Chondrocyte (in vitro differentiated cells): ENCODE data around the gene POC1B. TPM values are rescaled to one million over a fixed set of nuclear protein-coding genes. Genes with fewer than 3 reads are reported as not detected.

Experiments used
- DNase-seq: peaks from one replicate; pipeline ENCODE4 v3.0.0; 2021; ENCODE audit warnings: mixed read lengths, low spot score
- H3K27ac Mint-ChIP-seq: one replicate; pipeline ENCODE4 v1.8.0; 2021; ENCODE audit warnings: mild to moderate bottlenecking, moderate library complexity, mixed read lengths; ENCODE audit not compliant: unreplicated experiment
- H3K27me3 Mint-ChIP-seq: 2 replicates; pipeline ENCODE4 v1.8.0; 2021; ENCODE audit warnings: low read depth, mixed read lengths
- H3K36me3 Mint-ChIP-seq: 2 replicates; pipeline ENCODE4 v1.8.0; 2021; ENCODE audit warnings: low read depth, mixed read lengths
- H3K4me1 Mint-ChIP-seq: 2 replicates; pipeline ENCODE4 v1.8.0; 2021; ENCODE audit warnings: low read depth, mild to moderate bottlenecking, mixed read lengths
- H3K4me3 Mint-ChIP-seq: one replicate; pipeline ENCODE4 v1.8.0; 2021; ENCODE audit warnings: mild to moderate bottlenecking, moderate library complexity, mixed read lengths; ENCODE audit not compliant: unreplicated experiment
- H3K9me3 Mint-ChIP-seq: 2 replicates; pipeline ENCODE4 v1.8.0; 2021; ENCODE audit warnings: low read depth, mixed read lengths
- CTCF ChIP-seq: fragments of 200-600 bp; sonication (generic); IDR thresholded peaks from 2 replicates; pipeline ENCODE4 v1.5.0; 2021; ENCODE audit warnings: antibody characterized with exemption, mild to moderate bottlenecking, moderate library complexity
- total RNA-seq: library from RNA; stranded (reverse); gene quantifications from 3 replicates; pipeline ENCODE4 v1.2.1, GENCODE V29; 2021

The POC1B gene
- total RNA-seq, 1 donor from 2014 or later: 10.4 TPM

GRCh38 chr12:89370850-89371249, 155.0 kb downstream of the POC1B start:
- DNase-seq: no peak
- Mint-ChIP-seq H3K9me3 (no peaks in the 10 kb centered on the region), H3K4me3 (no peak overlapping the region), H3K4me1 (peaks cover 45% of the 10 kb centered on the region), H3K27me3 (no peaks in the 10 kb centered on the region), H3K27ac (peak overlapping the region; percentile 46), H3K36me3 (no peaks in the 10 kb centered on the region)
- TF ChIP-seq CTCF: no peak

- Mint-ChIP-seq H3K27ac (peak overlapping the region; percentile 46), H3K36me3 (no peaks in the 10 kb centered on the region), H3K27me3 (no peaks in the 10 kb centered on the region), H3K4me1 (peaks cover 41% of the 10 kb centered on the region), H3K9me3 (no peaks in the 10 kb centered on the region), H3K4me3 (no peak overlapping the region)
- no peak for DNase-seq
- no peak for TF ChIP-seq CTCF
Measured at GRCh38 chr12:89370421-89370831, 155.4 kb downstream of the POC1B start.

Other genes starting within 250 kb of the POC1B start
- gene DUSP6, start 173.5 kb downstream of the POC1B start, total RNA-seq: 5.9 to 9.9 TPM (median 8.3 TPM) in 3 replicates
- gene GALNT4, start 1.3 kb downstream of the POC1B start, total RNA-seq: 3.6 to 4.9 TPM (median 3.9 TPM) in 3 replicates
- gene ATP2B1, start 182.8 kb upstream of the POC1B start, total RNA-seq: 47.4 to 55.2 TPM (median 49.7 TPM) in 3 replicates